Fibroblast of villous mesenchyme (primary cell): ENCODE results near the gene NRSN2. TPM values are rescaled to one million over a fixed set of nuclear protein-coding genes. Genes with fewer than 3 reads are reported as not detected.
"Not testable (repeated sequence)": the region's sequence is repeated elsewhere in the genome, so short reads cannot be mapped to it uniquely, and the experiment has no call there.

Experiments
- DNase-seq: peaks from one replicate; pipeline ENCODE4 v3.0.0-alpha.2; 2010; ENCODE audit warnings: low read depth
- H3K4me3 ChIP-seq: 2 replicates; pipeline ENCODE4 v1.5.1; 2011; ENCODE audit warnings: low read depth, mild to moderate bottlenecking, low read length
- total RNA-seq: library from RNA; depleted of rRNA; stranded (reverse); fragments of >200 nt; gene quantifications from 2 replicates; pipeline ENCODE4 v1.2.3, GENCODE V29; 2012
- TF ChIP-seq, protein P1 (sequence below): IDR thresholded peaks from 2 replicates; pipeline ENCODE4 v1.5.1; 2012; ENCODE audit warnings: low read depth, mild to moderate bottlenecking, low read length; ENCODE audit not compliant: insufficient read depth

The NRSN2 gene
- total RNA-seq, 1 donor: 53.5 TPM

DNA sequence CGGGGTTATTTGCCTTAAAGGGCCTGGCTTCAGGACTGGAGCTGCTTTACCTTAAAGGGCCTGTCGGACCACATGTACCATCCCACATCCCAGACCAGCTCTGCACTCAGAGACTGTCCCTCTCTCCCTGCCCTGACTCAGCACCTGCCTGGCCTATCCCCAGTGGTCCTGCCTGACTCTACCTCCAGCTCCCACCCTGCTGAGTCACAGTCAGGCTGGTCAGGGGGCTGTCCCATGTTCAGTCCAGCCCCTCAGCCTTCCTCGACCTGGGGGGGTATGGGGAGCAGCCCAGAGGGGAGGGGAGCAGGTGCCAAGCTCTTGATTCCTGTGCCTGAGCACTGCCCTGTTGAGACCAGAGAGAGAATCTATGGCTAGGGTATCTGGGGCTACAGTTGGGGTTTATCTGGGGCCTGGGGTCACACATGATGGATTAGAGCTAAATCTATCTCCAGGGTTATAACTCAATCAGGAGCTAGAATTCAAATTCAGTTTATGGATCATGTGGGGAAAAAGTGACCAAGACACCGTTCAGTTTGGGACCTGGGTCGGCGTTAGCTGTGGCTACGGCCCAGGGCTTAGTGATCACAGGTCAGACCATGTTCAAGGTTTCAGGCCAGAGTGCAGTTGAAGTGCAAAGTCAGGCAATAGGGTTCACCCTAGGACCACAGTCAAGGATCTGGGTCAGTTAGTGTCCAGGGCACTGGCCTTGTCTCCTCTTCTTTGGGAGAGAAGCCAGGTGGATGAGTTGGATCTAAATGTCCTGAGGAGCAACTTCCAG, 24.3 kb downstream of the NRSN2 start:
- TF ChIP-seq, protein P1, sequence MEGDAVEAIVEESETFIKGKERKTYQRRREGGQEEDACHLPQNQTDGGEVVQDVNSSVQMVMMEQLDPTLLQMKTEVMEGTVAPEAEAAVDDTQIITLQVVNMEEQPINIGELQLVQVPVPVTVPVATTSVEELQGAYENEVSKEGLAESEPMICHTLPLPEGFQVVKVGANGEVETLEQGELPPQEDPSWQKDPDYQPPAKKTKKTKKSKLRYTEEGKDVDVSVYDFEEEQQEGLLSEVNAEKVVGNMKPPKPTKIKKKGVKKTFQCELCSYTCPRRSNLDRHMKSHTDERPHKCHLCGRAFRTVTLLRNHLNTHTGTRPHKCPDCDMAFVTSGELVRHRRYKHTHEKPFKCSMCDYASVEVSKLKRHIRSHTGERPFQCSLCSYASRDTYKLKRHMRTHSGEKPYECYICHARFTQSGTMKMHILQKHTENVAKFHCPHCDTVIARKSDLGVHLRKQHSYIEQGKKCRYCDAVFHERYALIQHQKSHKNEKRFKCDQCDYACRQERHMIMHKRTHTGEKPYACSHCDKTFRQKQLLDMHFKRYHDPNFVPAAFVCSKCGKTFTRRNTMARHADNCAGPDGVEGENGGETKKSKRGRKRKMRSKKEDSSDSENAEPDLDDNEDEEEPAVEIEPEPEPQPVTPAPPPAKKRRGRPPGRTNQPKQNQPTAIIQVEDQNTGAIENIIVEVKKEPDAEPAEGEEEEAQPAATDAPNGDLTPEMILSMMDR: no peak
- DNase-seq: no peak
- H3K4me3 ChIP-seq: no peak overlapping the region

DNA sequence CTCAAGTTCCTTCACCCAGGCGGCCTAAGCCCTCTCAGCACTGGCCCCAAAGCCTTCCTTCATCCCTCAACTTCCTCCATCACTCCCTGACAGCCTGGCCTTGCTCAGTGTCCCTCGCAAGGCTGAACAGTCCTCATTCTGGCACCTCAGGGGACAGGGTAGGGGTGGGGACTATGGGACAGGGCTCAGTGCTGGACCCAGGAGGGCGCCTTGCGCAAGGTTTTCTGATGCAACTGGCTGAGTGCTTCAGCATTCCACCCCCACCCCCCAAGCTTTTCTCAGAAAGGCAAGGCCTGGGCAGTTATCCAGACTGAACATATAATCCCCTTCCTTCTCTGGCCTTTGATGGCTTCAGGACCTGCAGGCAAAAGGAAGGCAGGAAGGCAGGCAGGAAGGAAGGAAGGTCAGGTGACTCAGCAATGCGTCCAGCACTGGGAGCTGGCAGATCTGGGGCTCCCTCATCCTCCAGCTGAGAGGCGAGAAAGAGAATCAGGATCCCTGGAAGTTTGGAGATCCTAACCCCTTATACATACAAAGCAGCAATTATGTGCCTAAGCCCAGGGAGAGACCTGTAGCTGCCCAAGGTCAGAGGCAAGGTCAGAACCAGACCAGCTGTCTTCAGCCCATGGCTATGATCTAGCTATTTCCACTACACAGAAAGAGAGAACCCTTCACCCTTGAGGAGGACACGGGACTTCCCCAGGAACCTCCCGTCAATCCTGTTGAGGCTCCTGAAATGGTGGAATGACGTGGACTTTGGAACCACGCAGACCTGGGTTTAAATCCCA, 25.0 kb downstream of the NRSN2 start:
- TF ChIP-seq, protein P1: no peak
- no peak overlapping the region for H3K4me3 ChIP-seq
- peak; percentile 99 for DNase-seq

DNA sequence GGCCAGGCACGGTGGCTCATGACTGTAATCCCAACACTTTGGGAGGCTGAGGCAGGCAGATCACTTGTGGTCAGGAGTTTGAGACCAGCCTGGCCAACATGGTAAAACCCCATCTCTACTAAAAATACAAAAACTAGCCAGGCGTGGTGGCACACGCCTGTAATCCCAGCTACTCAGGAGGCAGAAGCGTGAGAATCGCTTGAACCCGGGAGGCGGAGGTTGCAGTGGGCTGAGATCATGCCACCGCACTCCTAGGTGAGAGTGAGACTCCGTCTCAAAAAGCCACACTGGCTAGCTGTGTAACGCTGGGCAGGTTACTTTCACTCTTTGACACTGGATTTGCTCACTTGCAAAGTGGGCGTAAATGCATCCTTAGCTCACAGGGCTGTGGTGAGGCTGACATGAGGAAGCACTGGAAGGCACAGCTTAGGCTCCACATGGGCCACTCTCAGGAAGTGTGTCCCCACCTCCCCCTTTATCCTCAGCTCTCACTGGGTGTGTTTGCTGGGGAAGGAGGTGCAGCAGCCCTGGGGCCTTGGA, 25.7 kb downstream of the NRSN2 start:
- H3K4me3 ChIP-seq, DNase-seq: not testable (repeated sequence)

DNA sequence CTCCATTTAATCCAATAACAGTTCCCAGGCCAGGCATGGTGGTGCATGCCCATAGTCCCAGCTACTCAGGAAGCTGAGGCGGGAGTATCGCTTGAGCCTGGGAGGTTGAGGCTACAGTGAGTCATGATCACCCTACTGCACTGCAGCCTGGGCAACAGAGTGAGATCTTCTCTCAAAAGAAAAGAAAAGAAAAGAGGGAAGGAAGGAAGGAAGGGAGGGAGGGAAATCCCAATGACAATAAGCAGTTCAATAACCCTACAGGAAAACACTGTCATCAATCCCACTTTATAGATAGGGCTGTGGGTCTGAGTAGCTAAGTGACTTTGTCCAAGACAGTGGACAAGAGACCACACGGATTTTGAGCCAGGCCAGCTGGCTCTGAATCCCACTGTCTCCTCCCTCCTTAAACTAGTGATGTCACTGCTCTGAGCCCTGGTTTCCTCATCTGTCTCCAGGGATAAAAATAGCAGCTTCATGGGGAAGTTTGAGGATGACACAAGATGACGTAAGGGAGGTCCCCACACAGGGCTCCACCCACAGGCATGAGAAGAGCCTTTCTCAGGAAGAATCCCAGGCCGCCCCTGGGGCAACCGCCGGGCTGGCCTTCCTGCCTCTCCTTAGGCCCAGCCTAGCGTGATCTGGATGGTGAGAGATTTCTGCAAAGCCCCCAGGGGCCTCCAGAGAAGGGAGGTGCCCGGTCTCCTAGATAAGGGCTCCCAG, 26.4 kb downstream of the NRSN2 start:
- peak; percentile 95 for DNase-seq
- TF ChIP-seq, protein P1: no peak
- no peak overlapping the region for H3K4me3 ChIP-seq

DNA sequence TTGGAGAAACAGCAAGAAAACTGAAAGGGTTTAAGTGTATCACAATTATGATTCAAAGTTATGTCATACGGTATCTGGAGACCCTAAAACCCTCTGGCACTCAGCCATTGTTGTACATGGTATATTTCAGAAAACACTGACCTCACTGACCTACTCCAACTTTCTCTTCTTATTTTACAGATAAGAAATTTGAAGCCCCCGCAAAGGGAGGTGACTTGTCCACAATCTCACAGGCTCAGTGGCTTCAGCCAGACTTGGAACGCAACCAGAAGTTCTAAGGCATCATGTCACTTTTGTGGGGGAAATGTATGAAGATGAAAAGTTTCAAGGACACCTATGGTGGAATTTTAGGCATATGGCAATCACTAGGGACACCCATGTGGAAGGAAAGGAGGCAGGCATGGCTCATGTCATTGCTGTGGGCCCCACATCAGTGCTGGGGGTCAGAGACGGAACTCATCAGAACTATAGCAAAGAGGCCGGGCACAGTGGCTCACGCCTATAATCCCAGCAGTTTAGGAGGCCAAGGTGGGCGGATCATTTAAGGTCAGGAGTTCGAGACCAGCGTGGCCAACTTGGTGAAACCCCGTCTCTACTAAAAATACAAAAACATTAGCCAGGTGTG, 28.5 kb downstream of the NRSN2 start:
- no peak overlapping the region for H3K4me3 ChIP-seq
- DNase-seq: no peak
- TF ChIP-seq, protein P1: no peak

DNA sequence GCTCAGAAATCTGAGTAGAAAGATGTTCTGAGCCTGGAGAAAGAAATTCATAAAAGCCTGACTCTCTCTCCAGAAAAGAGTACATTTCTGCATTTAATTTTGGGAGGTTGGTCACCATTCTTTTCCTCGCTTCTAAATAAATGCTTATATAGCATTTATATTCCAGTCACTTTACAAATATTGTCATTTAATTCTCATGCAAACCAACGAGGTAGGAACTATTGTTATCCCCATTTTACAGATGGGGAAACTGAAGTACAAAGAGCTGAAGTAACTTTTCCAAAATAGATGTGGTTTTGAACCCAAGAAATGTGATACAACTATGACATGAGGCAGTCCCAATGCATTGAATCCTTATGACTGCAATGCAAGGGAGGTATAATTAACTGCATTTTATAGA, 29.2 kb downstream of the NRSN2 start:
- H3K4me3 ChIP-seq: no peak overlapping the region
- TF ChIP-seq, protein P1: no peak
- DNase-seq: no peak
